ENCODE results near the gene PKD2.
"Not testable (repeated sequence)": the region's sequence is repeated elsewhere in the genome, so short reads cannot be mapped to it uniquely, and the experiment has no call there.

The PKD2 gene

GRCh38 chr4:88078579-88078978 lies 71.1 kb downstream of the PKD2 start:
- no peak for DNase-seq

DNA sequence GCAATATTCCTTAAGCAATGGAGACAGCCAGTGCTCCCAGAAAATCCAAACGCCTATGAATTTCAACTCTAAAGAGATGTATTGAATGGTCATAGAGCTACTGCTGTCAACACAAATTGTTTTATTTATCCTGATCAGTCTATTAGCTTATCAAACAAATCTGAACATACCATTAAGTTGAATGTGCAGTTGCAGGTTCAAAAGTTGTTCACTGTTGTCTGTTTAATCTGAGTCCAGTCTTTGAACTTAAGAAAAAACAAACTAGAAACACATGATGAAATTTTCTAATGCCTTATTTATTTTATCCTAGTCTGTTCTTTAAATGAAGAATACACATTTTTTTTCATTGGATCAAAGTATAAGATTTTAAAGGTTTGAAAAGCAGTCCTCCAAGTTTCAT lies 73.2 kb downstream of the PKD2 start:
- DNase-seq, result no peak

DNA sequence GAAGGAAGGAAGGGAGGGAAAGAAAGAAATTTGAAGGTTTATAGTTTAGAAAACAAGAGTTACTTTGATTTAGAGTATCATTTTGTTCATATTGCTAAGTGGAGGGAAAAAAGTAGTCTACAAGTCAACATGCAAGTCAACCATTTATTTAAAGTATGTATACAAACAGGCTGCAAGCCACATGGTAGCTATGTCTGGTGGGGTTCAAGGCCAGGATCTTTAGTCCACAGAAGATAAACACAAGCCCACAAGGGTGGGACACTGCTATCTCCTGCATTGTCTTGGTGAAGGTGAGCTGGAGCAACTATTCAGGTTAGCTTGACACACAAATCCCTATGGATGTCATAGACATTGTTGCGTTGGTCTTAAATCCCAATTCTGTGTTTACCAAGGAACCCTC lies 79.6 kb downstream of the PKD2 start:
- DNase-seq, result no peak

GRCh38 chr4:88090898-88091297 lies 83.5 kb downstream of the PKD2 start:
- DNase-seq, result no peak

DNA sequence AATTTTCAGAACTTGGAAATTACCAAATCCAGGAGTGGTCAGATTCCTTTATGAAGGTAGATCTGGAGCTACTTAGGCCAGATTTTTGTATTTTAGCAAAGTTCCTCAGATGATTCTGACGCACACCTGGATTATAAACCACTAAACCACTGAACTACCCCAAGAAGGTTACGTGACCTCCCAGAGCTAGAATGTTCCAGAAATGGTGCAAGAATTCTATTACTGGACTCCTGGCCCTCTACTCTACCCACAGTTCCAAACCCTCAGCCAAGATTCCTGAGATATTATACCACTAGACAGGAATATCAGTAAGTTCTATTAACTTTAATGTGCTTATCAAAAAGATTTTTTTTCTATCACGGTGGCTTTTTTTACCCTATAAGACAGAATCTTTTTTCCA lies 83.9 kb downstream of the PKD2 start:
- DNase-seq, result no peak

DNA sequence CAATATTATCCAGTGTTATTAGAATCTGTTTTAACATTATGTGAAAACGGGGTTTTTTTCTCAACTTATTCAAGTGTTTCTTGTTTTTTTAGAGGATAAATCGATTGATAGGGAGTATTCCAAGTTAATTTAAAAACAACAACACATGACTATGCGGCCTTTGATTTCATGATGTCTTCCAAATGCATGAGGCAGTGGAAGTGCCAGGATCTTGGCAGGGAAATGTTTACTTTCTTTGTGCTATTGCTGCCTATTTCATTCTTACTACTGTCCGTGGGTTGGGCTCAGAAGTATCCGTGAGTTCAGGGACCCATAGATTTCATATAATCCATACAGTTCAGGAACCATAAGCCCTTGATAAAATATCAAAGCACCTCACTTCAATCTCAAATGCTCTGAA lies 86.4 kb downstream of the PKD2 start:
- no peak for DNase-seq

- no peak for DNase-seq
Measured at GRCh38 chr4:88097301-88097700, 89.9 kb downstream of the PKD2 start.

GRCh38 chr4:88097781-88098180 lies 90.3 kb downstream of the PKD2 start:
- no peak for DNase-seq

DNA sequence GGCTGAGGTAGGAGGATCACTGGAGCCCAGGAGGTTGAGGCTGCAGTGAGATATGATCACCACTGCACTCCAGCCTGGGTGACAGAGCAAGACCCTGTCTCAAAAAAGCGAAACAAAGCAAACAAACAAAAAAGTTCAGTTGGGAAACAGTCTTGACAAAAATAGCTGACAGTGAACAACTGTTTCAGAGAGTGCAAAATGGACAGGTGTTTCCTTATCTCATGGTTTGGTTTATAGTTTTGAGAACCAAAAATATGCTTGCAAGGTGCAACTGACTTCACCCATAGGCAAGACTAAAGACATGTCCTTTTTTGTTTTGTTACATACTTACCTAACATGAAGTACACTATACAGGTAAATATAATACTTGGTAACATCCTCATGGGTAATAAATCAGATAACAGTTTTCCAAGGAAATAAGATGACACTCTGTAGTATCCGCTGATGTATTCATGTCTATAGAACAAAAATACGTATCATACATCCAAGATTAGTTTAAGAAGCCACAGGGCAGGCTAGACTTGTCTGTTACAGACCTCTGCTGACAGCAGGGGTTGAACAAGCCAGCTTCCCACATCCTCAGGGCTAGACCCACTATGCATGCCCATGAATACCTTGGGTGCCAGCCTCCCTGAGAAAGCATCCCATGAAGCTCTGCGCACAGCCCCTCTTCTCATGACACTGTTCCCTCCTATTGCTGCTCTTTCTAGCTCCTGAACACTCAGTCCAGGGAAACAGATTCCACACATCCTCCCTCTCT lies 91.7 kb downstream of the PKD2 start:
- DNase-seq, result no peak

GRCh38 chr4:88101165-88101564 lies 93.7 kb downstream of the PKD2 start:
- DNase-seq, result no peak

- DNase-seq, result no peak
Measured at GRCh38 chr4:88102026-88102425, 94.6 kb downstream of the PKD2 start.

DNA sequence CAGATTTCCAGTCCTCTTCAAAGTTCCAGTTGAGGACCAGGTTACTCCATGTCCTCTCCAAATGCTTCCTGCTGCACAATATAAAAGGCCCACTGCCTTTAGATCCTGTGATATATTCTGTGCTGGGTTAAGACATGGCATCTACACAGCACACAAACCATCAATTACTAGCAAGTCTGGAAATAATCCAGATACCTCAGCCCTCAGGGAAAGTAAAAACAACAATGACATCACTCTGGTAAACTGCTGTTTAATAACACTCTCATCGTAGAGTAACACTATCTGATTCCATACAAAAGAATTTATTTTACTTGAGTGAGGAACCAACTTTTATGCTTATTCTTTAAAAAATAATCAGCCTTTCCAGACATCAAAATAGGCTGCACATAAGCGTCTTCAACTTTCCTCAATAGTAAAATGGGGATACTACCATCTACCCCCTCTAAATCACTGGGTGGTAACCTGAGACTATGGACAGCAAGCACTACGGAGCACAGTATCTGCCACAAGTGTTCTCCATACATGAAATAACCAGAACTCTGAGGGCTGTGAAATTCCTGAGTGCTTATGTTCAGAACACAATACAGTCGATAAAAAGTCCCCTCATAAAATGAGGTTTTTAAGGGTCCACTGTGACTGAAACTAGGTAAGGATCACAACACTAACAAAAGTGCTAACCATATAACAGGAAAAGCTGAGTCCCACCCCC lies 97.6 kb downstream of the PKD2 start:
- DNase-seq, result no peak

DNA sequence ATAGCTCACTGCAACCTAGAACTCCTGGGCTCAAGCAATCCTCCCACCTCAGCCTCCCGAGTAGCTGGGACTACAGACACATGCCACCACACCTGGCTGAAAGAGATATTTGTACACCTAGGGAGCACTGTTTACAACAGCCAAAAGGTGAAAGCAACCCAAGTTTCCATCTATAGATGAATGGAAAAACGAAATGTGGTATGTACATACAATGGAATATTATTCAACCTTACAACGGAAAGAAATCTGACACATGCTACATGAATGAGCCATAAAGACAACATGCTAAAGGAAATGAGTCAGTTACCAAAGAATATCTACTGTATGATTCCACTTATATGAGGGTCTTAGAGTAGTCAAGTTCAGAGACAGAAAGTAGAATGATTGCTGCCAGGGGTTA lies 98.8 kb downstream of the PKD2 start:
- no peak for DNase-seq

DNA sequence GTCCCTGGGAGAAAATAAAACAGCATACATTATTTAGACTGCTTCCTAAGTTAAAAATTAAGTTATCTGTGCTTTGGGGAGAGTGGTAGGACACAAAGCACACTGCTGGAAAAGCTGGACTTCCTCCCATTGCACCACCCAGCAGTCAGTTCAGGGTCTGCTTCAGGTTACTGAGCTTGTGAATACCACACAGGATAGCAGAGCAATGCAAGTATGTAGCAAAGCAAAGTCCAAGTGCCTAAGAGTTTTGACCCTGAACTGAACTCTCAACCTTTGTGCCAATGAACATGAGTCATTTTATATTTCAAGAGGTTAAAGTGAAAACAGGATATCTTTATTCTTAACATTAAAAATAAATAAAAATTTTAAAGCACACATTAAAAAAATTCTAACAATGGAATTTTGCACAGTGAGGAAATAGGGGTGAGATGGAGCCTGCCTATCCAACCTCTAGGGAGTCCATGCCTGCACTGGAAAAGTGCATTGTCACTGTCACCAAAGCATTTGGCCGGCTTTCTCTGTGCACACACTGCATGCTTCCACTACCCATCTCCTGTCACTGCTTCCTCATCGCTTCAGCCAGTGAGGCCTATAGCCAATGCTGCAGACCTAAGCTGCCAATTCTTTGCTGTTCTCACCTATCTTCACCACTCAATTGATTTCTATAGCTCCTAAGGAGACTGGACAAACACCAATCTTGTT lies 100.1 kb downstream of the PKD2 start:
- DNase-seq, result no peak

- not testable (repeated sequence) for DNase-seq
Measured at GRCh38 chr4:88108108-88108465, 100.7 kb downstream of the PKD2 start.

DNA sequence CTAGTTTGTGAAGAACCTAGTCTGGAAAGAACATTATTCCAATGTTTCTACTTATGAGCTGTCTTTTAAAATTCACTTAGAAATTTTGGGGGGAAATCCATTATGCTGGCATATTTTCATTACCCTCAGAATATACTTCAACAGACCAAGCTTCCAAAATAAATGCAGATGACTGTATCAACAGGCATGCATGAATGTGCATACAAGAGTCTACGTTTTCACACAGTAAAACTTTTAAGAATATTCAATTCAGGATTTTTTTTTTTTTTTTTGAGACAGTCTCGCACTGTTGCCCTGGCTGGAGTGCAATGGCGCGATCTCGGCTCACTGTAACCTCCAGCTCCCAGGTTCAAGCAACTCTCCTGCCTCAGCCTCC lies 101.3 kb downstream of the PKD2 start:
- no peak for DNase-seq

GRCh38 chr4:88109123-88109881 lies 101.9 kb downstream of the PKD2 start:
- no peak for DNase-seq

DNA sequence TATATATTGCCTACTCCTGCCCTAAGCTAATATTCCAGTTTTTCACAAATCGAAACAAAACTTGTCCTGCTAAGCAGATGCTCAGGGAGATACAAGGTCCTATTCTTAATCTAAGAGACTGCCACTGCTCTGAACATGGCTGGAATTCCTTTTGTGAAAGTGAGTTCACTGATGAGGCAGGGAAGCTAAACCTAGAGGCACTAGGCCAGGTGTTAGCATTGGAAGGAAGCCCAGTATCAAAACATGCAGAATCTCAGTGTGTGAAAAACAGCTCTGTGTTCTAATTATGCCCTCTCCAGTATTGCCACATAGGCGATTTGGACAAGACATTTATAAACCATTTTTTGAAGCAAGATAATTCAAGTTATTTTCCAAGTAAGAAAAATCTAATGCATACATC lies 103.4 kb downstream of the PKD2 start:
- no peak for DNase-seq

- no peak for DNase-seq
Measured at GRCh38 chr4:88112856-88113255, 105.4 kb downstream of the PKD2 start.

GRCh38 chr4:88115587-88115986 lies 108.2 kb downstream of the PKD2 start:
- no peak for DNase-seq

- no peak for DNase-seq
Measured at GRCh38 chr4:88119943-88120342, 112.5 kb downstream of the PKD2 start.

DNA sequence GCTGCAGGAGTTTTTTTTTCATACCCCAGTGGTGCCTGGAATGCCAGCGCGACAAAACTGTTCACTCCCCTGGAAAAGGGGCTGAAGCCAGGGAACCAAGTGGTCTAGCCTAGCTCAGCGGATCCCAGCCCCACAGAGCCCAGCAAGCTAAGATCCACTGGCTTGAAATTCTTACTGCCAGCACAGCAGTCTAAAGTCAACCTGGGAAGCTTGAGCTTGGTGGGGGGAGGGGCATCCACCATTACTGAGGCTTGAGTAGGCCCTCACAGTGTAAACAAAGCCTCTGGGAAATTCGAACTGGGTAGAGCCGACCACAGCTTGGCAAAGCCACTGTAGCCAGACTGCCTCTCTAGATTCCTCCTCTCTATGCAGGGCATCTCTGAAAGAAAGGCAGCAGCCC lies 114.8 kb downstream of the PKD2 start:
- not testable (repeated sequence) for DNase-seq
